ENCODE results near the gene RPL37.
"Not testable (repeated sequence)": the region's sequence is repeated elsewhere in the genome, so short reads cannot be mapped to it uniquely, and the experiment has no call there.

Gene RPL37

GRCh38 chr5:40796487-40796889 is 38.5 kb downstream of the RPL37 start:
- TF ChIP-seq POLR2A (IDR thresholded peaks at IDR 0.05; ENCODE audit: low read length) (no peak), GATA1 (IDR thresholded peaks at IDR 0.05; ENCODE audit: low read depth, low read length) (no peak)
- peak in 1 of 2 experiments; percentile 31 for DNase-seq

DNA sequence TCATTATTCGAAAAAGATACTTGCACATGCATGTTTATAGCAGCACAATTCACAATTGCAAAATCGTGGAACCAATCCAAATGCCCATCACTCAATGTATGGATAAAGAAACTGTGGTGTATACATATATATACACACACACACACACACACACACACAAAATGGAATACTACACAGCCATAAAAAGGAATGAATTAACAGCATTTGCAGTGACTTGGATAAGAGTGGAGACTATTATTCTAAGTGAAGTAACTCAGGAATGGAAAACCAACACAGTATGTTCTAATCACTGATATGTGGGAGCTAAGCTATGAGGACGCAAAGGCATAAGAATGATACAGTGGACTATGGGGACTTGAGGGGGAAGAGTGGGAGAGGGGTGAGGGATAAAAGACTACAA is 40.1 kb downstream of the RPL37 start:
- not testable (repeated sequence) for DNase-seq

DNA sequence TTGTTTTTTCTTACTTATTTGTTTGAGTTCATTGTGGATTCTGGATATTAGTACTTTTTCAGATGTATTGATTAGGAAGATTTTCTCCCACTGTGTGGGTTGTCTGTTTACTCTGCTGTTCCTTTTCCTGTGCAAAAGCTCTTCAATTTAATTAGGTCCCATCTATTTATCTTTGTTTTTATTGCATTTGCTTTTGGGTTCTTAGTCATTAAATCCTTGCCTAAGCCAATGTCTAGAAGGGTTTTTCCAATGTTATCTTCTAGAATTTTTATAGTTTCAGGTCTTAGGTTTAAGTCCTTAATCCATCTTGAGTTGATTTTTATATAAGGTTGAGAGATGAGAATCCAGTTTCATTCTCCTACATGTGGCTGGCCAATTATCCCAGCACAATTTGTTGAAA is 40.7 kb downstream of the RPL37 start:
- not testable (repeated sequence) for DNase-seq

DNA sequence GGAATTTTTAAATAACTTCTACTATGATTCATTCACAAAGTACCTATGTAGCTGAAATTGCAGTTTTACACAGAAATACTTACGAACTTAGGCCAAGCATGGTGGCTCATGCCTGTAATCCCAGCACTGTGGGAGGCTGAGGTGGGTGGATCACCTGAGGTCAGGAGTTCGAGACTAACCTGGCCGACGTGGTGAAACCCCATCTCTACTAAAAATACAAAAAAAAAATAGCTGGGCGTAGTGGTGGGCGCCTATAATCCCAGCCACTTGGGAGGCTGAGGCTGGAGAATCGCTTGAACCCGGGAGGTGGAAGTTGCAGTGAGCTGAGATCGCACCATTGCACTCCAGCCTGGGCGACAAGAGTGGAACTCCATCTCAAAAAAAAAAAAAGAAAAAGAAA is 42.3 kb downstream of the RPL37 start:
- not testable (repeated sequence) for DNase-seq

- TF ChIP-seq POLR2A (IDR thresholded peaks at IDR 0.05; ENCODE audit: low read length) = no peak
- no peak for TF ChIP-seq GATA1 (IDR thresholded peaks at IDR 0.05; ENCODE audit: low read depth, low read length)
- DNase-seq = peak in 1 of 2 experiments; percentile 21
These were observed 43.3 kb downstream of the RPL37 start for GRCh38 chr5:40791715-40792139.

DNA sequence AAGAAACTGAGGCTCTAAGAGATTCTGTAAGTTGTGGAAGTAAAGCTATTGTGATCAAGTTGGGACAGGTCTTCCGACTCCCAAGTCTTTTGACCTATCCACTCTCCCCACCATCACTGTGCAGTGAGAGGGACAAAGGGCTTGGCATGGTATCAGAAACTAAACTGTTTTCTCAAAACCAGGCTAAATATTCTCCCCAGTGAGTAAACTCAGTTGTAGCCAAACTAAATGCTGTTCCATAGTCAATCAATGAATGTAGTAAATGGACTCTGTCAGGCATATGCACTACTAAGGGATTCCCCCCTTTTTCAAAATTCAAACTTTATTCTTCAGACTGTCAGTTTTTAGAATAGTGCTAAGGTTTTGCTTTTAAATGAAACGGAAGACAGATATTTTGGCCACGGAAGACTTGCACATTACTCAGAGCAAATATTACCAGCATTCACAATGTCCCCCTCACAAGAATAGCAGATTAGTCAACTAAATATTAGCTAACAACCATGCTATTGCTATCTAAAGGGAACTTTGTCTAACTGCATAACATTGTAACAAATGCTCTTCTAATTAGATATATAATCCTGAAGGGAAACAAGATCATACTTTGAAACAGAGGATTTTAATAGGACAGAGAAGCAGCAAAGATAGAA is 44.0 kb downstream of the RPL37 start:
- TF ChIP-seq GATA1 (IDR thresholded peaks at IDR 0.05; ENCODE audit: low read depth, low read length) (no peak), POLR2A (IDR thresholded peaks at IDR 0.05; ENCODE audit: low read length) (no peak)

DNA sequence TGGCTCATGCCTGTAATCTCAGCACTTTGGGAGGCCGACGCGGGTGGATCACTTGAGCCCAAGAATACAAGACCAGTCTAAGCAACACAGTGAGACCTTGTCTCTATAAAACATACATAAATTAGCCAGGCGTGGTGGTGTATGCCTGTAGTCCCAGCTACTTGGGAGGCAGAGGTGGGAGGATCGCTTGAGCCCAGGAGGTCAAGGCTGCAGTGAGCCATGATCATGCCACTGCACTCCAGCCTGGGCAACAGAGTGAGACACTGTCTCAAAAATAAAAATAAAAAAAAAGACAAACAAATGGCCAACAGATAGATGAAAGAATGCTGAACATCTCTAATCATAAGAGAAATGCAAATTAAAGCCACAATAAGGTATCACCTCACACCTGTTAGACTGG is 46.1 kb downstream of the RPL37 start:
- not testable (repeated sequence) for DNase-seq

More for the DNA sequence above, 44.0 kb downstream of the RPL37 start:
- DNase-seq = no peak

GRCh38 chr5:40787986-40788385 is 47.0 kb downstream of the RPL37 start:
- TF ChIP-seq GATA1 (IDR thresholded peaks at IDR 0.05; ENCODE audit: low read depth, low read length) = no peak
- no peak for DNase-seq

- not testable (repeated sequence) for DNase-seq
These were observed 48.4 kb downstream of the RPL37 start for GRCh38 chr5:40786664-40787063.

GRCh38 chr5:40784916-40785315 is 50.1 kb downstream of the RPL37 start:
- TF ChIP-seq POLR2A (IDR thresholded peaks at IDR 0.05; ENCODE audit: low read length) (no peak), GATA1 (IDR thresholded peaks at IDR 0.05; ENCODE audit: low read depth, low read length) (no peak)
- no peak for DNase-seq

DNA sequence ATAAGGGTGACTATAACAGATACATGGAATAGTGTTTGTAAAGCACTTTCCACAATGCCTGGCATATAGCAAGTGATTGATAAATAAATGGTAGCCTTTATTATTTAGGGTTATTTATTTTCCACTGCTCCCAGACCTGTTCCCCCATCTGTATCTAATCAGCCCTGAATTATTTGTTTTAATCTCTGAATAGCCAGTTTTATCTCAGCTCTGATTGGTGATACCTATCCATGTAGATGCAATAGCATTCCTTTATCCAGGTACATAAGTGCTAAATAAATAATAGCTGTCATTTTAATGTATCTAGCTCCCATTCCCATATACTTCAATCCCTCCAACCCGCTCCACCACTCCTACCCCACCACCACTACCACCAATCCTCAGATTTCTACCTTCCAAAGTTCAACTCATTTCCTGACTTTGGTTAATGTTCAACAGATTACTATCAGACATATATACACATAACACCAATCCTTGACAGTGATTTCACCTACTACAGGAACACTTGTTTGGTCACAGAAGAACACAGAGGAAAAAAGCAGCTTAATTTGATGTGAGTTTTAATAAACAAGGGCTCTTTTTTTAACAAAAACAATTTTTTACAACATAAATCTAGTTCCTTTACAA is 50.9 kb downstream of the RPL37 start:
- TF ChIP-seq POLR2A (IDR thresholded peaks at IDR 0.05; ENCODE audit: low read length) (no peak), GATA1 (IDR thresholded peaks at IDR 0.05; ENCODE audit: low read depth, low read length) (no peak)

DNA sequence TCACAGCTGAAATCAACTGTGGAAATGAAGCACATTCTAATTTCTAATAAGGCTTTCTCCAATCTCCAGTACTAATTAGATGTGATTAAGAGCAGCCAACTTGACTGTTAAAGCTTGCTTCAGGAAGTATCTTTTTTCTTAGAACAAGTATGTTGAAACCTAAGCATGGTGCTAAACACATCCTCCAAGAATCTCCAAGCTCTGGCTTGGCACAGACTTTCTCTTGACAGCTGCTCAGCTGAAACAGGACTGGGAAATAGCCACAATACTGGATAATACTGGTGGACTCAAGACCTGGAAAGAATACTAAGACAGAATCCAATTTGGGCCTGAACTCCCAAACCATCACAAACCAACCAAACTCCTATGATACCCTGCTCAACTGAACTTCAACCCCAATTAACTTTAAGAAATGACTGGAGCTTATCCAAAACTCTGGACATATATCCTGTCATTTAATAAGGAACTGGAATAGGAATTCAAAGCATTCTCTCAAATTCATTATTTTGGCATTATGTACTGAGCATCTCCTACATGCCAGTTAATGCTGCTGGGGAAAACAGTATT is 53.1 kb downstream of the RPL37 start:
- DNase-seq = no peak
- TF ChIP-seq GATA1 (IDR thresholded peaks at IDR 0.05; ENCODE audit: low read depth, low read length) (no peak), POLR2A (IDR thresholded peaks at IDR 0.05; ENCODE audit: low read length) (no peak)

More for the DNA sequence above, 50.9 kb downstream of the RPL37 start:
- no peak for DNase-seq

GRCh38 chr5:40780858-40781257 is 54.2 kb downstream of the RPL37 start:
- TF ChIP-seq GATA1 (IDR thresholded peaks at IDR 0.05; ENCODE audit: low read depth, low read length) (no peak), POLR2A (IDR thresholded peaks at IDR 0.05; ENCODE audit: low read length) (no peak)
- DNase-seq = no peak

GRCh38 chr5:40780199-40780598 is 54.8 kb downstream of the RPL37 start:
- DNase-seq = no peak
- no peak for TF ChIP-seq GATA1 (IDR thresholded peaks at IDR 0.05; ENCODE audit: low read depth, low read length)
- TF ChIP-seq POLR2A (IDR thresholded peaks at IDR 0.05; ENCODE audit: low read length) = no peak

DNA sequence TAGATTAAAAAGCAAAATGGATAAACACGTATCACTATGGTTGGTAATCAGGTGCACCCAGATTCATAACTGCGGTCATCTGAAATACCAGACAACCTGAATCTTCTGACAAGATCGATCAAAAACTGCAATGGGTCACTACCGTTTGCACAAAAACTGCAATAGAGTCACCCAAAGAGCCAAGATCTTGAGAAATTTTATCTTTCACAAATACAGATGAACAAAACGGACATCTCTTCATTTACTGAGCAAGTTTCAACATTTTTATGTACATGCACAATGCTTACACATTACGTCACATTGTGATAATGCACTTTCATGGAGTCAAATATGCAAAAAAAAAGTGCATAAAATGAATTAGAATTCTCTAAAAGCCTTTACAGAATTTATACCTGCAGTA is 55.5 kb downstream of the RPL37 start:
- DNase-seq = no peak
- TF ChIP-seq GATA1 (IDR thresholded peaks at IDR 0.05; ENCODE audit: low read depth, low read length) = no peak
- TF ChIP-seq POLR2A (IDR thresholded peaks at IDR 0.05; ENCODE audit: low read length) = no peak

GRCh38 chr5:40778133-40778532 is 56.9 kb downstream of the RPL37 start:
- no peak for TF ChIP-seq GATA1 (IDR thresholded peaks at IDR 0.05; ENCODE audit: low read depth, low read length)
- TF ChIP-seq POLR2A (IDR thresholded peaks at IDR 0.05; ENCODE audit: low read length) = no peak
- DNase-seq = no peak

Measured in erythroblast (primary cell).